Spleen (tissue), 3 donors: ENCODE data around the gene RSPH1.

Source experiments
- POLR2A ChIP-seq, 3 donors: fragments of 450-650 bp; IDR thresholded peaks; one replicate each; pipeline ENCODE4 v1.5.1; 2017; ENCODE audit warnings: antibody characterized with exemption in 3 of 3, mild to moderate bottlenecking in 1 of 3
- POLR2AphosphoS5 ChIP-seq, 3 donors: sonication (generic); formaldehyde crosslinking; IDR thresholded peaks; one replicate each; pipeline ENCODE4 v1.5.1; 2017; ENCODE audit warnings: antibody characterized with exemption in 3 of 3

GRCh38 chr21:42425591-42425990 is 70.4 kb downstream of the RSPH1 start:
- no peak for TF ChIP-seq POLR2AphosphoS5 (IDR thresholded peaks at IDR 0.05)
- TF ChIP-seq POLR2A (IDR thresholded peaks at IDR 0.05), result no peak
